ENCODE measurements around the gene POLD2. TPM values are rescaled to one million over a fixed set of nuclear protein-coding genes. Genes with fewer than 3 reads are reported as not detected.

POLD2 gene
- total and polyA plus RNA-seq, 2 of the 13 experiments (the other 11 are each of a cell fraction or from before 2014, with no cell fraction given): 87.6 to 95.1 TPM

- TF ChIP-seq, protein P1, sequence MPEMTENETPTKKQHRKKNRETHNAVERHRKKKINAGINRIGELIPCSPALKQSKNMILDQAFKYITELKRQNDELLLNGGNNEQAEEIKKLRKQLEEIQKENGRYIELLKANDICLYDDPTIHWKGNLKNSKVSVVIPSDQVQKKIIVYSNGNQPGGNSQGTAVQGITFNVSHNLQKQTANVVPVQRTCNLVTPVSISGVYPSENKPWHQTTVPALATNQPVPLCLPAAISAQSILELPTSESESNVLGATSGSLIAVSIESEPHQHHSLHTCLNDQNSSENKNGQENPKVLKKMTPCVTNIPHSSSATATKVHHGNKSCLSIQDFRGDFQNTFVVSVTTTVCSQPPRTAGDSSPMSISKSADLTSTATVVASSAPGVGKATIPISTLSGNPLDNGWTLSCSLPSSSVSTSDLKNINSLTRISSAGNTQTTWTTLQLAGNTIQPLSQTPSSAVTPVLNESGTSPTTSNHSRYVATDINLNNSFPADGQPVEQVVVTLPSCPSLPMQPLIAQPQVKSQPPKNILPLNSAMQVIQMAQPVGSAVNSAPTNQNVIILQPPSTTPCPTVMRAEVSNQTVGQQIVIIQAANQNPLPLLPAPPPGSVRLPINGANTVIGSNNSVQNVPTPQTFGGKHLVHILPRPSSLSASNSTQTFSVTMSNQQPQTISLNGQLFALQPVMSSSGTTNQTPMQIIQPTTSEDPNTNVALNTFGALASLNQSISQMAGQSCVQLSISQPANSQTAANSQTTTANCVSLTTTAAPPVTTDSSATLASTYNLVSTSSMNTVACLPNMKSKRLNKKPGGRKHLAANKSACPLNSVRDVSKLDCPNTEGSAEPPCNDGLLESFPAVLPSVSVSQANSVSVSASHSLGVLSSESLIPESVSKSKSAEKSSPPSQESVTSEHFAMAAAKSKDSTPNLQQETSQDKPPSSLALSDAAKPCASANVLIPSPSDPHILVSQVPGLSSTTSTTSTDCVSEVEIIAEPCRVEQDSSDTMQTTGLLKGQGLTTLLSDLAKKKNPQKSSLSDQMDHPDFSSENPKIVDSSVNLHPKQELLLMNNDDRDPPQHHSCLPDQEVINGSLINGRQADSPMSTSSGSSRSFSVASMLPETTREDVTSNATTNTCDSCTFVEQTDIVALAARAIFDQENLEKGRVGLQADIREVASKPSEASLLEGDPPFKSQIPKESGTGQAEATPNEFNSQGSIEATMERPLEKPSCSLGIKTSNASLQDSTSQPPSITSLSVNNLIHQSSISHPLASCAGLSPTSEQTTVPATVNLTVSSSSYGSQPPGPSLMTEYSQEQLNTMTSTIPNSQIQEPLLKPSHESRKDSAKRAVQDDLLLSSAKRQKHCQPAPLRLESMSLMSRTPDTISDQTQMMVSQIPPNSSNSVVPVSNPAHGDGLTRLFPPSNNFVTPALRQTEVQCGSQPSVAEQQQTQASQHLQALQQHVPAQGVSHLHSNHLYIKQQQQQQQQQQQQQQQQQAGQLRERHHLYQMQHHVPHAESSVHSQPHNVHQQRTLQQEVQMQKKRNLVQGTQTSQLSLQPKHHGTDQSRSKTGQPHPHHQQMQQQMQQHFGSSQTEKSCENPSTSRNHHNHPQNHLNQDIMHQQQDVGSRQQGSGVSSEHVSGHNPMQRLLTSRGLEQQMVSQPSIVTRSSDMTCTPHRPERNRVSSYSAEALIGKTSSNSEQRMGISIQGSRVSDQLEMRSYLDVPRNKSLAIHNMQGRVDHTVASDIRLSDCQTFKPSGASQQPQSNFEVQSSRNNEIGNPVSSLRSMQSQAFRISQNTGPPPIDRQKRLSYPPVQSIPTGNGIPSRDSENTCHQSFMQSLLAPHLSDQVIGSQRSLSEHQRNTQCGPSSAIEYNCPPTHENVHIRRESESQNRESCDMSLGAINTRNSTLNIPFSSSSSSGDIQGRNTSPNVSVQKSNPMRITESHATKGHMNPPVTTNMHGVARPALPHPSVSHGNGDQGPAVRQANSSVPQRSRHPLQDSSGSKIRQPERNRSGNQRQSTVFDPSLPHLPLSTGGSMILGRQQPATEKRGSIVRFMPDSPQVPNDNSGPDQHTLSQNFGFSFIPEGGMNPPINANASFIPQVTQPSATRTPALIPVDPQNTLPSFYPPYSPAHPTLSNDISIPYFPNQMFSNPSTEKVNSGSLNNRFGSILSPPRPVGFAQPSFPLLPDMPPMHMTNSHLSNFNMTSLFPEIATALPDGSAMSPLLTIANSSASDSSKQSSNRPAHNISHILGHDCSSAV (CRISPR knock-in tag; IDR thresholded peaks at IDR 0.05; ENCODE audit: borderline replicate concordance): no peak
- no peak for TF ChIP-seq RARG (CRISPR knock-in tag; IDR thresholded peaks at IDR 0.05; ENCODE audit: low read depth)
These were observed 16.9 kb downstream of the POLD2 start (continued) for GRCh38 chr7:44106311-44107065.

DNA sequence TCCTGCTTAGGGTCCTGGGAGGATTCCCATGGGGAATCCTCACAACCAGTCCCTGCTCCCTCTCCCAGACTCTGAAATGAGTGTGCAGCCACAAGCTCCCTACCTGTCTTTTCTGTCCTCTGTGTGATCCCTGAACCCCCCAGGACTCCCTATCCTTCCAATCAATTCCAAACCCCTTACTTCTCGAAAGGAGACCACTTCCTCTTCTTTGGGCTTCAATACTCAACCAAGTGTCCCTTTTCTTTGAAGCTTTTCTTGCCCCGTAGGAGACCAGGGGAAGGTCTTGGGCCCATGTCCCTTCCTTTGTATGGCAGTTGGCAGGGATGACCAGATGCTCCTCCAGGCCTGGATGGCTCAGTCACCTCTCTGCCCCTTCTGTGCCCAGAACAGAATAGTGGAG lies 17.5 kb downstream of the POLD2 start:
- POLR2A ChIA-PET: no interaction called here
- Histone ChIP-seq H4K20me1 (ENCODE audit: insufficient read depth, low read length) (no peaks in the 10 kb centered on the region), H3K4me3 (replicated peaks in 1 of 3; ENCODE audit: insufficient read depth in 1 of 3, low read depth in 2 of 3, low read length in 3 of 3) (no peak overlapping the region), H2AFZ (ENCODE audit: low read length) (no peak overlapping the region), H3K36me3 (replicated peaks in 1 of 2; ENCODE audit: control insufficient read depth in 1 of 2, insufficient read depth in 2 of 2, low read length in 2 of 2) (no peaks in the 10 kb centered on the region), H3K79me2 (ENCODE audit: insufficient read depth, low read length) (no peaks in the 10 kb centered on the region), H3K27ac (ENCODE audit: extremely low read length, insufficient read depth, low read length) (no peak overlapping the region), H3K9me3 (ENCODE audit: low read length) (no peaks in the 10 kb centered on the region), H3K4me1 (ENCODE audit: insufficient read depth, low read length) (peaks cover 23% of the 10 kb centered on the region), H3K4me2 (ENCODE audit: low read depth, low read length) (no peak overlapping the region), H3K27me3 (ENCODE audit: control insufficient read depth in 1 of 2, insufficient read depth in 2 of 2, low read length in 2 of 2) (peaks cover 10 to 50% of the 10 kb centered on the region in 2 experiments; a peak in 4 of 5 replicates), H3K9ac (ENCODE audit: insufficient read depth, low read depth, low read length) (no peak overlapping the region)
- ATAC-seq (no peak), DNase-seq (ENCODE audit: low spot score) (no peak), FAIRE-seq (no peak)
- no TSS peak for BruUV-seq (replicated peaks)
- in situ Hi-C loops (cut with HindIII; ENCODE audit: extremely low pct_ligation_motif_present, low pct_unique_long_range_greater_than_20kb): no loop called here
- 6% methylated on average over 2 of the region's 2 CpGs for WGBS (ENCODE audit: low lambda C conversion rate)
- CTCF ChIA-PET (ENCODE audit: low intra/inter-chr PET ratio, low total read pairs): no interaction called here
- intact Hi-C loops (cut with micrococcal nuclease; ENCODE audit: unreplicated experiment): no loop called here
- TF ChIP-seq ZNF354B (CRISPR knock-in tag; IDR thresholded peaks at IDR 0.05) (no peak), ZNF343 (CRISPR knock-in tag; IDR thresholded peaks at IDR 0.05) (no peak), CBX1 (IDR thresholded peaks at IDR 0.05; ENCODE audit: low read depth) (no peak), RARA (CRISPR knock-in tag; IDR thresholded peaks at IDR 0.05) (no peak), ZNF7 (CRISPR knock-in tag; IDR thresholded peaks at IDR 0.05) (no peak), SATB2 (CRISPR knock-in tag; IDR thresholded peaks at IDR 0.05) (no peak), NR2F2 (IDR thresholded peaks at IDR 0.05; ENCODE audit: borderline replicate concordance, low read depth) (no peak), TGIF2 (CRISPR knock-in tag; IDR thresholded peaks at IDR 0.05) (no peak), BCL6 (CRISPR knock-in tag; IDR thresholded peaks at IDR 0.05) (no peak), ZNF562 (CRISPR knock-in tag; IDR thresholded peaks at IDR 0.05; ENCODE audit: borderline replicate concordance) (no peak)
- TF ChIP-seq, protein P2, sequence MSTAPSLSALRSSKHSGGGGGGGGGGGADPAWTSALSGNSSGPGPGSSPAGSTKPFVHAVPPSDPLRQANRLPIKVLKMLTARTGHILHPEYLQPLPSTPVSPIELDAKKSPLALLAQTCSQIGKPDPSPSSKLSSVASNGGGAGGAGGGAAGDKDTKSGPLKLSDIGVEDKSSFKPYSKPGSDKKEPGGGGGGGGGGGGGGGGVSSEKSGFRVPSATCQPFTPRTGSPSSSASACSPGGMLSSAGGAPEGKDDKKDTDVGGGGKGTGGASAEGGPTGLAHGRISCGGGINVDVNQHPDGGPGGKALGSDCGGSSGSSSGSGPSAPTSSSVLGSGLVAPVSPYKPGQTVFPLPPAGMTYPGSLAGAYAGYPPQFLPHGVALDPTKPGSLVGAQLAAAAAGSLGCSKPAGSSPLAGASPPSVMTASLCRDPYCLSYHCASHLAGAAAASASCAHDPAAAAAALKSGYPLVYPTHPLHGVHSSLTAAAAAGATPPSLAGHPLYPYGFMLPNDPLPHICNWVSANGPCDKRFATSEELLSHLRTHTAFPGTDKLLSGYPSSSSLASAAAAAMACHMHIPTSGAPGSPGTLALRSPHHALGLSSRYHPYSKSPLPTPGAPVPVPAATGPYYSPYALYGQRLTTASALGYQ (CRISPR knock-in tag; IDR thresholded peaks at IDR 0.05): no peak
- TF ChIP-seq, protein P3, sequence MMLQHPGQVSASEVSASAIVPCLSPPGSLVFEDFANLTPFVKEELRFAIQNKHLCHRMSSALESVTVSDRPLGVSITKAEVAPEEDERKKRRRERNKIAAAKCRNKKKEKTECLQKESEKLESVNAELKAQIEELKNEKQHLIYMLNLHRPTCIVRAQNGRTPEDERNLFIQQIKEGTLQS (CRISPR knock-in tag; IDR thresholded peaks at IDR 0.05): no peak
